ENCODE measurements around the gene ABCC12.
A peak's percentile ranks its signal among the peaks of the same experiment; 100 is the strongest.
"Not testable (repeated sequence)": the region's sequence is repeated elsewhere in the genome, so short reads cannot be mapped to it uniquely, and the experiment has no call there.

The ABCC12 gene

DNA sequence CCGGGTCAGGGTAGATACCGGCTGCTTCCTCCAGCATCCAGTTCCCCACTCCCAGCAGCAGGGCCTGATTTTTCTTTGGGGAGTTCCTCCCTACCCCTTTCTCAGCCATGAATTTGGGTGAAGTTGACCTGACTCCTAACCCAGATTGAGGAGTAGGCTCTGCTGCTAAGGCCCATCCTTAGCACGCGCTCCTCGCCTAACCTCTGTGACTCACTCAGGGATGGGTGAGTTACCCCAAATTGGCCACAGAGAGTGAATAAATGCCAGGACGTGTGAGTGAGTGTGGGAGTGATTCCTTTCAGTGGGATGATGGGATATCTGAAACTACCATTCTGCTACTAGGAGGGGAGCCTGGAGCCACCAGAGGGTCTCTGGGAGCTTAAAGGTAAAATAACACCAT lies 28.9 kb upstream of the ABCC12 start:
- TF ChIP-seq TAF1 (IDR thresholded peaks at IDR 0.05; ENCODE audit: low read depth, low read length) (no peak), POLR2A (IDR thresholded peaks at IDR 0.05; ENCODE audit: low read depth, low read length) (no peak), PAX5 (IDR thresholded peaks at IDR 0.05; ENCODE audit: insufficient read depth, low read length, severe bottlenecking) (no peak), POLR2AphosphoS5 (IDR thresholded peaks at IDR 0.05; ENCODE audit: low read depth, low read length) (no peak), POU2F2 (IDR thresholded peaks at IDR 0.05; ENCODE audit: low read depth, low read length) (no peak), SPI1 (IDR thresholded peaks at IDR 0.05; ENCODE audit: low read depth, low read length) (no peak)
- DNase-seq (ENCODE audit: insufficient read length, low spot score) (no peak), FAIRE-seq (no peak)

DNA sequence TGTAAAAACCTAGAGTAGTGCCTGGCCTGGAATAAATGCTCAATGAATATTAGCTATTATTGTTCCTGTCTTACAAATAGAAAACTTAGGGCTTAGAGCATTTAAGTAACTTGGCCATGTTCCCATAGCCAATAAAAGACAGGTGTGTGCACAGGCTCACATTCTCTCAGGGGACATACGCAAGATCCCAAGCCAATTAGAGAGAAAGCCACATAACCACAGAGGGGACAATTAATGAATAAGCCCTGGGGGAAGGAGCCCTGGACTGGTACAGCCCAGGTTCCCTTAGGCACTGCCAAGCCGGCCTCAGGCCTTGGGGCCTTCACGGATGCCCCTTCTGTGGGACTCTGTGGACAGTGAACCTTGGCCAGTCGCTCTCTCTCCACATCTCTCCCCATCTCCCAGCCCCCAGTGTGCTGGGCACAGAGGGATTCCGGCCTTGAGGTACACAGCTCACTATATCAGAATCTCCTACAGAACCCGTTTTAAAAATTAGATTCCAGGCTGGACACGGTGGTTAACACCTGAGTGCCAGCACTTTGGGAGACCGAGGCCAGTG lies 27.3 kb upstream of the ABCC12 start:
- no peak for TF ChIP-seq POLR2AphosphoS5 (IDR thresholded peaks at IDR 0.05; ENCODE audit: low read depth, low read length)
- TF ChIP-seq SPI1 (IDR thresholded peaks at IDR 0.05; ENCODE audit: low read depth, low read length), result no peak
- no peak for DNase-seq (ENCODE audit: insufficient read length, low spot score)
- FAIRE-seq, result no peak

DNA sequence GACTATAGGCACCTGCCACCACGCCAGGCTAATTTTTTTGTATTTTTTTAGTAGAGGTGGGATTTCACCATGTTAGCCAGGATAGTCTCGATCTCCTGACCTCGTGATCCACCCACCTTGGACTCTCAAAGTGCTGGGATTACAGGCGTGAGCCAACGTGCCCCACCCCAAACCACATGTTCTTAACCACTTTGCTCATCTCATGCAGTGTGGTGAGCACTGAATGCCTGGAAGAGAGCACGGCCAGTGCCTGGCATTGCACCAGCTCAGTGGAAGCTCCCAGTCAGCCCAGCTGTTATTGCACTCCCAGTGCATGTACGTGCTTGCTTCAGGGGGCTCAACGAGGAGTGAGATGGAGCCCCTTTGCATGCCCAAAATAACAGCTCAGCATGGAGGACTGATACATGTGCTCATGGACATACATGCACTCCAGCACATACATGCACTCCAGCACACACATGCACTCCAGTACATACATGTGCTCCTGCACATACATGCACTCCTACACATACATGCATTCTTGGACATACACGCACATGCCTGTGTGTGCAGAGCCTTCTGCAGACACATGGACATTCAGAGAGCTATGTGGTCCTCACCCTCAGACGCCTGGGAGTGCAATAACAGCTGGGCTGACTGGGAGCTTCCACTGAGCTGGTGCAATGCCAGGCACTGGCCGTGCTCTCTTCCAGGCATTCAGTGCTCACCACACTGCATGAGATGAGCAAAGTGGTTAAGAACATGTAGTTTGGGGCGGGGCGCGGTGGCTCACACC lies 26.1 kb upstream of the ABCC12 start:
- not testable (repeated sequence) for DNase-seq (ENCODE audit: insufficient read length, low spot score); FAIRE-seq

DNA sequence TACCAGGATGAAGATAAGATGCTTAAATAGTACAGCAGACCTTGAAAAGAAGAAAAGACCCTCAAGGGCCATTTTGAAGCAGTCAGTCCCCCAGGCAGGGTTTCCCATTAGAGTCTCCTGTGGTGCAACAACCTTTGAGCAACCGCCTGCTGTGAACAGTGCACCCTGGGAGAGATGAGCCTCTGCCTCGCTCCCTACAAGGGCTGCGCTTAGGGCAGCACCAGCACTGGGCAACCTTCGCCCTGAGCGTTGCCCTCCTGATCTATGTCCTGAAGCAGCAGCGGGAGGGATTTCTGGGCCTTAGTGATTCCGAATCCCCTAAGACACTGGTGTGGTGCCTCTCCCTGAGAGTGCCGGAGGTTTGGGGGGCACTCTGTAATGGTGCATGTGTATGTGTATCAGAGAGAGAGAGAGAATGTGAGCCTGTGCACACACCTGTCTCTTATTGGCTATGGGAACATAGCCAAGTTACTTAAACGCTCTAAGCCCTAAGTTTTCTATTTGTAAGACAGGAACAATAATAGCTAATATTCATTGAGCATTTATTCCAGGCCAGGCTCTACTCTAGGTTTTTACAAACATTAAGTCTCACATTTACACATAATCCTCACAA lies 25.2 kb upstream of the ABCC12 start:
- no peak for TF ChIP-seq SPI1 (IDR thresholded peaks at IDR 0.05; ENCODE audit: low read depth, low read length)
- TF ChIP-seq POLR2AphosphoS5 (IDR thresholded peaks at IDR 0.05; ENCODE audit: low read depth, low read length), result no peak
- TF ChIP-seq PAX5 (IDR thresholded peaks at IDR 0.05; ENCODE audit: insufficient read depth, low read length, severe bottlenecking), result no peak
- TF ChIP-seq POU2F2 (IDR thresholded peaks at IDR 0.05; ENCODE audit: low read depth, low read length), result no peak
- TF ChIP-seq TAF1 (IDR thresholded peaks at IDR 0.05; ENCODE audit: low read depth, low read length), result no peak
- TF ChIP-seq POLR2A (IDR thresholded peaks at IDR 0.05; ENCODE audit: low read depth, low read length), result no peak
- DNase-seq (ENCODE audit: insufficient read length, low spot score) (no peak), FAIRE-seq (no peak)

DNA sequence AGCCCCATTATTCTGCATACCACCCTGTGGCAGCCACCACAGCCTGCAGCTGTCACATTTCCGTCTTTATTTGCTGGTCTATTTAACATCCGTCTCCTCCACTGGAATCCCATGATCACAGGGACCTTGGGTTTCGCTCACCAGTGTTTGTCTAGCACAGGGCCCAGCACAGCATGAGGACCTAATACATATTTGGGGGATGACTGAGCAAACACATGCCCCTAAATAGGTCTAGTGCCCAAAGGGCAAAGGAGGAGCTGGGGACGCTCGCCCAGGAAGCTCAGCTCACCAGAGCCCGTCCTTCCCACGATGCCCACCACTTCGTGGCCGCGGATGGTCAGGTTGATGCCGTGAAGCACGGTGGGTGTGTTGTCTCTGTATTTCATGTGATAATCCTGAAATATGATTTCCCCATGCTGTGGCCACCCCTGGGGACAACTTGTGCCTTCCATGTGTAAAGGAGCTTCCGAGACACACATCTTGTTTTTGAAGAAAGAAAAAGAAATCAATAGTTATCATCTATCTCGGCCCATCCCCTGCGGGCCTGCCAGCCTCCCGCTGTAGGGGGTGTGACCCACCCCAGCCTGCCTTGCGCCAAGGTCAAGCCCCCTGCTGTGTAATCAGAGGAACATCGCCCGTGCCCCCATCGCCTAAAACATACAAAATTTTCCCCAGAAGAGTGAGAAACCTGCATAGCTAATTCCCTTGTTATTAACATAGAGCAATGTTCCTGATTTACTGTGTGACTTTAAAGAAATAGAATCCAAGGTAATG lies 21.0 kb upstream of the ABCC12 start:
- TF ChIP-seq POLR2A (IDR thresholded peaks at IDR 0.05; ENCODE audit: low read depth, low read length), result no peak
- TF ChIP-seq POU2F2 (IDR thresholded peaks at IDR 0.05; ENCODE audit: low read depth, low read length), result no peak
- TF ChIP-seq POLR2AphosphoS5 (IDR thresholded peaks at IDR 0.05; ENCODE audit: low read depth, low read length), result no peak
- no peak for TF ChIP-seq SPI1 (IDR thresholded peaks at IDR 0.05; ENCODE audit: low read depth, low read length)
- no peak for TF ChIP-seq TAF1 (IDR thresholded peaks at IDR 0.05; ENCODE audit: low read depth, low read length)
- FAIRE-seq (no peak), DNase-seq (ENCODE audit: insufficient read length, low spot score) (no peak)

DNA sequence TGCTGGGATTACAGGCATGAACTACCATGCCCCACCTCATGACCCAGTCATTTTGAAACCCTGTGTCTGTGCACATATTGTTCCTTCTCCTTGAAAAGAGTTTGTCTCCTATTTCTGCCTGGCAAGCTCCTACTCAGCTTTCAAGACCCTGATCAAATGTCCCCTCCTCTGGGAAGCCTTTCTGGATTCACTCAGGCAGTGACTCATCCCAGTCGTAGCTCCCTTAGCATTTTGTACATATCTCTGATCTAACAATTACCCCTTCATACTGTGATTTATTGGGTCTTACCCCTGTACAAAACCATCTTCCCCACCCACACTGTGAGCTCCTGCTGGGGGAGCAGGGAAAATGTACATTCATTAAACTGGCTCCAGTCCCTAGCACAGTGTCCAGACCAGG lies 18.1 kb upstream of the ABCC12 start:
- TF ChIP-seq PAX5 (IDR thresholded peaks at IDR 0.05; ENCODE audit: insufficient read depth, low read length, severe bottlenecking), result no peak
- TF ChIP-seq TAF1 (IDR thresholded peaks at IDR 0.05; ENCODE audit: low read depth, low read length), result no peak
- TF ChIP-seq POLR2AphosphoS5 (IDR thresholded peaks at IDR 0.05; ENCODE audit: low read depth, low read length), result no peak
- TF ChIP-seq SPI1 (IDR thresholded peaks at IDR 0.05; ENCODE audit: low read depth, low read length), result no peak
- no peak for TF ChIP-seq POLR2A (IDR thresholded peaks at IDR 0.05; ENCODE audit: low read depth, low read length)
- no peak for TF ChIP-seq POU2F2 (IDR thresholded peaks at IDR 0.05; ENCODE audit: low read depth, low read length)
- DNase-seq (ENCODE audit: insufficient read length, low spot score) (no peak), FAIRE-seq (no peak)

DNA sequence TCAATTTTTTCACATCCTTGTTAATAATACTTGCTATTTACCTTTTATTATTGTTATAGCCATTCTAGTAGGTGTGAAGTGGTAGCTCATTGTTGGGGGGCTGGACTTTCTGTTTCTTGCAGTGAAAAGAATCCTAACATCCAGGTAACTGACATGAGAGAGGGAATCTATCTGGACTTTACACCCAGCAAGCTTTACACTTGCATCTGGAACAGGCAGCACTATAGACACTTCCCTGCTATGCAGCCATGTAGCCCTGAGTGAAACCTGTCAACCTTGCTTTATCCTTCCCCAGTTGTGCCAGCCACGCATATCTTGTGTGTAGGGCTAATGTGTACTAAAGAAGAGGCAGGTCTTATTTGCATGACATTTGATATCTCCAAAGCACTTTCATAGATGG lies 16.9 kb upstream of the ABCC12 start:
- FAIRE-seq (no peak), DNase-seq (ENCODE audit: insufficient read length, low spot score) (no peak)
- no peak for TF ChIP-seq POLR2AphosphoS5 (IDR thresholded peaks at IDR 0.05; ENCODE audit: low read depth, low read length)
- no peak for TF ChIP-seq SPI1 (IDR thresholded peaks at IDR 0.05; ENCODE audit: low read depth, low read length)
- TF ChIP-seq PAX5 (IDR thresholded peaks at IDR 0.05; ENCODE audit: insufficient read depth, low read length, severe bottlenecking), result no peak

DNA sequence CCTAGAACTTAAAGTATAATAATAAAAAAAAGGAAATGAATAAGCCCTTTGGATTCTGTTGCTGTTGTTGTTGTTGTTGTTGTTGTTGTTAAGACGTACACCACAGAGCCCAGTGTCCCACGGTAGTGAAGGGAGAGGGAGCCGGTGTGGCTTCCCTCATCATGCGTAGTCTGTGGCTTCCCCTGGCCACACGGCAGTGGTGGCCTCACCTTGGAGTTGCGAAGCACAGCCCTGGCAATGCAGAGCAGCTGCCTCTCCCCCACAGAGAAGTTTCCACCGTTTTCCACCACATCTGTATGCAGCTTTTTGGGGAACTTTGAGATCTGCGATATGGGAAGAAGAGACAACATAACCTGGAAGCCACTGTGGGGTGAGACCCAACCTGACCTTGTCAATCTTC lies 14.1 kb upstream of the ABCC12 start:
- DNase-seq (ENCODE audit: insufficient read length, low spot score) (no peak), FAIRE-seq (no peak)
- TF ChIP-seq PAX5 (IDR thresholded peaks at IDR 0.05; ENCODE audit: insufficient read depth, low read length, severe bottlenecking), result no peak
- no peak for TF ChIP-seq TAF1 (IDR thresholded peaks at IDR 0.05; ENCODE audit: low read depth, low read length)
- TF ChIP-seq SPI1 (IDR thresholded peaks at IDR 0.05; ENCODE audit: low read depth, low read length), result no peak
- TF ChIP-seq POLR2AphosphoS5 (IDR thresholded peaks at IDR 0.05; ENCODE audit: low read depth, low read length), result no peak
- no peak for TF ChIP-seq POU2F2 (IDR thresholded peaks at IDR 0.05; ENCODE audit: low read depth, low read length)
- no peak for TF ChIP-seq POLR2A (IDR thresholded peaks at IDR 0.05; ENCODE audit: low read depth, low read length)

DNA sequence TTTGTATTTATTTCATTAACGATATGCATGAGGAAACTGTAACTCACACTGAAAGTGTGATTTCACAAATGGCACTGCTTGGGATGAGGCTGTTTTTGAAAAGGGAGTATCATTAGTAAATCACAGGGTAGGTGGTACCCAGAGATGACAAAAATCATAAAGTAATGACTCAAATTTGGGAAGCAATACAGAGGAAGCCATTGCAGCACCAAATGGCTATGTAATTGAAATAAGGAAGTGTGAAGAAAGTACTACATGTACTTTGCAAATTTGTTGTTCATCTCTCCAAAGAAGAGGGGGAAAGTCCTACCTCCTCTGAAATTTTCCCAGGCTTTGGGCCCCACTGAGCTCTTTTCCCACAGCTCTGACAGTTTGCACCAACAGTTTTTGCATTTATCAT lies 12.3 kb upstream of the ABCC12 start:
- FAIRE-seq, result no peak

DNA sequence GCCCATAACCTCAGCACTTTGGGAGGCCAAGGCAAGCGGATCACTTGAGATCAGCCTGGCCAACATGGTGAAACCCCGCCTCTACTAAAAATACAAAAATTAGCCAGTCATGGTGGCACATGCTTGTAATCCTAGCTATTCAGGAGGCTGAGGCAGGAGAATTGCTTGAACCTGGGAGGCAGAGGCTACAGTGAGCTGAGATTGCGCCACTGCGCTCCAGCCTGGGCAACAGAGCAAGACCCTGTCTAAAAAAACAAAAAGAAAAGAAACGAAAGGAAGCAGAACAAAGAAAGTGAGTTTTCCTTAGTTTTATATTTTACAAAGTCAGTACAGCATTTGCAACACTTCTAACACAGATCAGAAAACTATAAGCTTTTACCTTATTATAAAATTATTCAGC lies 10.8 kb upstream of the ABCC12 start:
- DNase-seq (ENCODE audit: insufficient read length, low spot score); FAIRE-seq: not testable (repeated sequence)

More for the DNA sequence above, 12.3 kb upstream of the ABCC12 start:
- no peak for DNase-seq (ENCODE audit: insufficient read length, low spot score)
- TF ChIP-seq TAF1 (IDR thresholded peaks at IDR 0.05; ENCODE audit: low read depth, low read length), result no peak
- TF ChIP-seq PAX5 (IDR thresholded peaks at IDR 0.05; ENCODE audit: insufficient read depth, low read length, severe bottlenecking), result no peak
- TF ChIP-seq SPI1 (IDR thresholded peaks at IDR 0.05; ENCODE audit: low read depth, low read length), result peak; percentile 54
- no peak for TF ChIP-seq POLR2A (IDR thresholded peaks at IDR 0.05; ENCODE audit: low read depth, low read length)
- no peak for TF ChIP-seq POLR2AphosphoS5 (IDR thresholded peaks at IDR 0.05; ENCODE audit: low read depth, low read length)
- no peak for TF ChIP-seq POU2F2 (IDR thresholded peaks at IDR 0.05; ENCODE audit: low read depth, low read length)
